OCI-LY3 (cell line): ENCODE measurements around the gene ZFP91.

ENCODE experiments used
- CTCF ChIP-seq: fragments of 200-600, 300-600 bp; sonication (generic); IDR thresholded peaks from 2 replicates; pipeline ENCODE4 v1.5.1; 2014; ENCODE audit warnings: antibody characterized with exemption, low read length, low read depth
- EZH2phosphoT487 ChIP-seq: fragments of 200-600 bp; shearing (Covaris generic); IDR thresholded peaks from 2 replicates; pipeline ENCODE4 v1.6.1; 2018; ENCODE audit warnings: antibody characterized with exemption, mixed run types, low read depth

GRCh38 chr11:58649623-58650022, 70.8 kb downstream of the ZFP91 start:
- no peak for TF ChIP-seq CTCF
- no peak for TF ChIP-seq EZH2phosphoT487
